Trophoblast cell (in vitro differentiated cells and primary cell): Measurements from ENCODE around the gene SFTPB.

Experiments
- DNase-seq, 2 donors: peaks; one replicate each; pipeline ENCODE4 v3.0.0-alpha.2; 2016
- H2AFZ ChIP-seq: 2 replicates; pipeline ENCODE4 v1.6.1; 2013; ENCODE audit warnings: low read length, moderate library complexity, mild to moderate bottlenecking; ENCODE audit not compliant: insufficient read depth, poor library complexity
- H2AK5ac ChIP-seq: 2 replicates; pipeline ENCODE4 v1.6.1; 2013; ENCODE audit warnings: mild to moderate bottlenecking, low read length
- H2BK120ac ChIP-seq: 2 replicates; pipeline ENCODE4 v1.6.1; 2013; ENCODE audit warnings: low read length, mild to moderate bottlenecking, moderate library complexity; ENCODE audit not compliant: insufficient read depth, poor library complexity
- H2BK12ac ChIP-seq: 2 replicates; pipeline ENCODE4 v1.6.1; 2013; ENCODE audit warnings: mild to moderate bottlenecking, low read length, moderate library complexity
- H2BK5ac ChIP-seq: 2 replicates; pipeline ENCODE4 v1.6.1; 2013; ENCODE audit warnings: low read length, low read depth, moderate library complexity, mild to moderate bottlenecking; ENCODE audit not compliant: poor library complexity
- H3K14ac ChIP-seq: 2 replicates; pipeline ENCODE4 v1.6.1; 2013; ENCODE audit warnings: mild to moderate bottlenecking, low read length
- H3K18ac ChIP-seq: 2 replicates; pipeline ENCODE4 v1.6.1; 2013; ENCODE audit warnings: mild to moderate bottlenecking, low read length
- H3K23ac ChIP-seq: 2 replicates; pipeline ENCODE4 v1.6.1; 2013; ENCODE audit warnings: low read length
- H3K27ac ChIP-seq: 2 replicates; pipeline ENCODE4 v1.5.1; 2013; ENCODE audit warnings: low read depth, mild to moderate bottlenecking, inconsistent platforms, low read length, moderate library complexity
- H3K27me3 ChIP-seq: 2 replicates; pipeline ENCODE4 v1.6.1; 2013; ENCODE audit warnings: inconsistent platforms, mild to moderate bottlenecking, low read length, moderate library complexity; ENCODE audit not compliant: insufficient read depth
- H3K36me3 ChIP-seq, 2 experiments: 1 replicate in 1 of 2; 2 replicates in 1 of 2; pipeline ENCODE4 v1.6.1; 2013; ENCODE audit warnings: low read length in 2 of 2, mild to moderate bottlenecking in 2 of 2, moderate library complexity in 1 of 2; ENCODE audit not compliant: insufficient read depth in 2 of 2, control insufficient read depth in 1 of 2
- H3K4ac ChIP-seq: 2 replicates; pipeline ENCODE4 v1.6.1; 2013; ENCODE audit warnings: low read depth, mild to moderate bottlenecking, low read length, moderate library complexity
- H3K4me1 ChIP-seq, 2 experiments: 1 replicate in 1 of 2; 2 replicates in 1 of 2; pipeline ENCODE4 v1.6.1; 2013; ENCODE audit warnings: low read length in 2 of 2, mild to moderate bottlenecking in 2 of 2, moderate library complexity in 1 of 2; ENCODE audit not compliant: insufficient read depth in 2 of 2, control insufficient read depth in 1 of 2
- H3K4me2 ChIP-seq: 2 replicates; pipeline ENCODE4 v1.6.1; 2013; ENCODE audit warnings: inconsistent platforms, mild to moderate bottlenecking, low read length, moderate library complexity
- H3K4me3 ChIP-seq: 2 replicates; pipeline ENCODE4 v1.5.1; 2013; ENCODE audit warnings: mild to moderate bottlenecking, low read depth, low read length, inconsistent platforms
- H3K79me1 ChIP-seq: one replicate; pipeline ENCODE4 v1.6.1; 2013; ENCODE audit warnings: low read length
- H3K79me2 ChIP-seq: 2 replicates; pipeline ENCODE4 v1.6.1; 2013; ENCODE audit warnings: low read length, mild to moderate bottlenecking; ENCODE audit not compliant: control insufficient read depth, insufficient read depth, poor library complexity
- H3K9ac ChIP-seq: 2 replicates; pipeline ENCODE4 v1.6.1; 2013; ENCODE audit warnings: mild to moderate bottlenecking, low read length
- H3K9me3 ChIP-seq: 2 replicates; pipeline ENCODE4 v1.6.1; 2013; ENCODE audit warnings: low read depth, mild to moderate bottlenecking, control low read depth, inconsistent platforms, low read length; ENCODE audit not compliant: insufficient read depth
- H4K12ac ChIP-seq: 2 replicates; pipeline ENCODE4 v1.6.1; 2013; ENCODE audit warnings: low read depth, mild to moderate bottlenecking, low read length, moderate library complexity
- H4K8ac ChIP-seq: 2 replicates; pipeline ENCODE4 v1.6.1; 2013; ENCODE audit warnings: low read depth, mild to moderate bottlenecking, low read length, moderate library complexity
- H4K91ac ChIP-seq: one replicate; pipeline ENCODE4 v1.6.1; 2013; ENCODE audit warnings: low read depth, mild to moderate bottlenecking, low read length, moderate library complexity
- WGBS: extraction: QIAGEN DNeasy Blood & Tissue Kit; methylation state at CpG from one replicate; pipeline ENCODE4 v1.1.7; 2013; ENCODE audit warnings: missing lambda C conversion rate; ENCODE audit not compliant: insufficient read length, insufficient coverage; ENCODE audit errors: extremely low coverage; 5-methylcytosine and 5-hydroxymethylcytosine counted together

The SFTPB gene

DNA sequence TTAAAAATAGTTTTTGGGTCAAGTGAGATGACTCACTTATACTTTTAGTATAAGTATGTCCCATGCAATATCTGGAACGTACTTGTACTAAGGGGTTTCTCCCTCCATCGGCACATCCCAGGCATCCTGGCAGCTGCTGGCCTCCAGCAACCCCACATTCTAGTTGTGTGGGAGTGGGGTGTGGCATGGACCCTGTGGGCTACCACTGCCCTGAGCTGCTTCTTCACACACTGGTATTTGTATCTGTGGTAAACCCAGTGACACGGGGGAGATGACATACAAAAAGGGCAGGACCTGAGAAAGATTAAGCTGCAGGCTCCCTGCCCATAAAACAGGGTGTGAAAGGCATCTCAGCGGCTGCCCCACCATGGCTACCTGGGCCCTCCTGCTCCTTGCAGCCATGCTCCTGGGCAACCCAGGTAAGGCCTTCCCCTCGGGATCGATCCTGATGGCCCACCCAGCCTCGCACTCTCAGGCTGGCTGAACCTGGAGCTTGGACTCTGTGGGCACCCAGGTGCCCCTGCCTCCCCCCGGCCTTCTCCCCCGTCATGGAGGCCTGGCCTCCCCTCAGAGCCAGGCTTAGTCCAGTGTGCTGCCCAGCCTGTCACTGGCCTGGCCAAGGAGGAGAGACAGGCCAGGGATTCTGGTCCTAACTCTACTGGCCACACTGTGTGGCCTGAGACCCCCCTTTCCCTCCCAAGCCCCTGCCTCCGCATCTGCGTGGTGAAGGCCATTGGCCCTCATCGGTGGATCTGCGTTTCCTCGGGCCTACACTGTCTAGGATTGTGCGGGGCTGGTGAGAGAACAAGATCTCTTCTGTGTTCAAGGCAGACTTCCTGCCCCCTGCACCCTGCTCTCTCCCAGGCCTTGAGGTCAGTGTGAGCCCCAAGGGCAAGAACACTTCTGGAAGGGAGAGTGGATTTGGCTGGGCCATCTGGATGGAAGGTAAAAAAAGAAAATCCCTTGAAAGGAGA is 26.3 kb upstream of the SFTPB start, which contains the start of gene GNLY:
GNLY (plus strand) TSS at position 307 of the 974 bp plus-strand sequence; CDS start at position 368, 61 bp downstream.
- Histone ChIP-seq H3K79me1 (no peaks in the 10 kb centered on the region), H4K12ac (no peak within 1 kb of the TSS), H3K18ac (no peak within 1 kb of the TSS), H3K4me3 (no peak within 1 kb of the TSS), H3K23ac (no peak within 1 kb of the TSS), H3K9me3 (peaks cover under 1% of the 10 kb centered on the region), H3K14ac (no peak within 1 kb of the TSS), H2AFZ (no peak within 1 kb of the TSS), H3K79me2 (no peaks in the 10 kb centered on the region), H3K4me1 (peaks cover 17 to 20% of the 10 kb centered on the region in 2 experiments), H3K36me3 (no peaks in the 10 kb centered on the region), H3K4me2 (no peak within 1 kb of the TSS), H3K27ac (no peak within 1 kb of the TSS), H2BK5ac (no peak within 1 kb of the TSS), H2AK5ac (peak within 1 kb of the TSS; percentile 10), H2BK120ac (no peak within 1 kb of the TSS), H3K4ac (no peak within 1 kb of the TSS), H4K91ac (peak within 1 kb of the TSS; percentile 21), H2BK12ac (no peak within 1 kb of the TSS), H3K27me3 (no peaks in the 10 kb centered on the region), H3K9ac (no peak within 1 kb of the TSS), H4K8ac (peak within 1 kb of the TSS; percentile 2)
- no CpG with 5 or more reads among the region's 15 CpGs for WGBS
- no peak for DNase-seq

DNA sequence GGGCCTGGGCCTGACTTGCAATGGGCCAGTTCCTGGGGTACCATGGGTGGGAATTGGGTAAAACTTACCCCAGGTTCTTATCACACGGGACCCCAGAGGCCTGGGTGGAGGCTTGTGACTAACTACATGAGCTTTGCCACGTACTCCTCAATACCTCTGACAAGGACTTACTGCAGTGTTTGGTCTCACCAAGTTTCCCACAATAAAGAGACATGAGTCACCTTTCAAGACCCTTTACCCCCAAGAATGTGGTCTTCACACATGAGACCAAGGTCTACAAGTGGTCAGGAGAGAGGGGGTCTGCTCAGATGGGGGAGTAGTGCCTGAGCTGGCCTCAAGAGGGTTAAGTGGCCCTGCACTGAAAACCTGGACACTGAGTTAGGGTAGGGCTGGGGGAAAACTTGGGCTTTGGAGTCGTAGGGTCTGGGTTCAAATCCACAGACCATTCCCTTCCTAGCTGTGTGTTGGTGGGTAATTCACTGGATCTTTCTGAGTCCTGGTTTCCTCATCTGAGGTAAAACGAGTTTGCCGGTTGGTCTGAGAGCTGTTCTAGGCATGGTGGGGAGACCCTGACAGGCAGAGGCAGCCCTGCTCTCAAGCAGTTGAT is 24.1 kb upstream of the SFTPB start:
- no peak overlapping the region for H2BK12ac ChIP-seq
- H3K79me1 ChIP-seq = no peaks in the 10 kb centered on the region
- H3K27ac ChIP-seq = no peak overlapping the region
- H2BK120ac ChIP-seq = no peak overlapping the region
- H3K23ac ChIP-seq = no peak overlapping the region
- H4K12ac ChIP-seq = no peak overlapping the region
- H3K4me2 ChIP-seq = no peak overlapping the region
- H3K14ac ChIP-seq = no peak overlapping the region
- no peak overlapping the region for H2BK5ac ChIP-seq
- no peak overlapping the region for H2AFZ ChIP-seq
- H4K8ac ChIP-seq = no peak overlapping the region
- H3K4ac ChIP-seq = no peak overlapping the region
- no CpG with 5 or more reads among the region's 5 CpGs for WGBS
- no peak overlapping the region for H3K4me3 ChIP-seq
- peaks cover 17 to 20% of the 10 kb centered on the region in 2 experiments for H3K4me1 ChIP-seq
- H3K79me2 ChIP-seq = no peaks in the 10 kb centered on the region
- no peaks in the 10 kb centered on the region for H3K36me3 ChIP-seq
- no peak overlapping the region for H2AK5ac ChIP-seq
- no peak overlapping the region for H3K9ac ChIP-seq
- H3K27me3 ChIP-seq = no peaks in the 10 kb centered on the region
- no peak for DNase-seq
- no peaks in the 10 kb centered on the region for H3K9me3 ChIP-seq
- no peak overlapping the region for H4K91ac ChIP-seq
- no peak overlapping the region for H3K18ac ChIP-seq

DNA sequence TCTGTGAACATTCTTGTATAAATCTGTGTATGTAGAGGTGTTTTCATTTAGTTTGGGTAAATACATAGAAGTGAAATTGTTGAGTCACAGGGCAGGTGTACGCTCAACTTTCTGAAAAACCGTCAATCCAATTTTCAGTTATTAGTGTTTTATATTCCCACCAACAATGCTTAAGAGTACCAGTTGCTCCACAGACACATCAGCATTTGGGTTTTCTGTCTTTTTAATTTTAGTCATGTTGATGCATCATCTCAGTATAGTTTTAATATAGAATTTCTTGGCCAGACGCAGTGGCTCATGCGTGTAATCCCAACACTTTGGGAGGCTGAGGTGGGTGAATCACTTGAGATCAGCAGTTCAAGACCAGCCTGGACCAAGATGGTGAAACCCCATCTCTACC is 22.9 kb upstream of the SFTPB start:
- DNase-seq = no peak
- no peak overlapping the region for H3K14ac ChIP-seq
- no peak overlapping the region for H2AFZ ChIP-seq
- H3K79me2 ChIP-seq = no peaks in the 10 kb centered on the region
- H2BK12ac ChIP-seq = no peak overlapping the region
- H4K8ac ChIP-seq = no peak overlapping the region
- H2BK120ac ChIP-seq = no peak overlapping the region
- no peaks in the 10 kb centered on the region for H3K27me3 ChIP-seq
- no peak overlapping the region for H4K91ac ChIP-seq
- H4K12ac ChIP-seq = no peak overlapping the region
- no peaks in the 10 kb centered on the region for H3K36me3 ChIP-seq
- H3K18ac ChIP-seq = no peak overlapping the region
- no peak overlapping the region for H3K4ac ChIP-seq
- no peak overlapping the region for H3K23ac ChIP-seq
- WGBS = no CpG with 5 or more reads among the region's 4 CpGs
- H3K79me1 ChIP-seq = no peaks in the 10 kb centered on the region
- H3K27ac ChIP-seq = no peak overlapping the region
- no peak overlapping the region for H3K9ac ChIP-seq
- H3K4me3 ChIP-seq = no peak overlapping the region
- H3K4me2 ChIP-seq = no peak overlapping the region
- no peak overlapping the region for H2AK5ac ChIP-seq
- H3K4me1 ChIP-seq = peaks cover 16 to 19% of the 10 kb centered on the region in 2 experiments
- no peak overlapping the region for H2BK5ac ChIP-seq
- H3K9me3 ChIP-seq = no peaks in the 10 kb centered on the region

DNA sequence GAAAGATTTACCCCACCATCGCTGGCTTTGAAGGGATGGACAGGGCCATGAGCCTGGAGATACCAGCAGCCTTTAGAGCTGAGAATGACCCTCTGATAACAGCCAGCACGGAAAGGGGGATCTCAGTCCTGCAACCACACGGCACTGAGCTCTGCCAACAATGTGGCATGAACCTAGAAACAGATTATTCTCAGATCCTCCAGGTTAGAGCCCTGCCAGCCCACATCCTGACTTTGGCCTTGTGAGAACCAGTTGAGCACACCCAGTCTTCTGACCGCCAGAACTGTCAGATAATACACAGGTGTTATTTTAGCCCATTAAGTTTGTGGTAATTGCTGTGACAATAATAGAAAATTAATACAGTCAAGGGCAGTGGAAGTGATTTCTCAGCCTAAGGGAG is 16.8 kb upstream of the SFTPB start:
- Histone ChIP-seq H3K4me1 (peaks cover 13 to 15% of the 10 kb centered on the region in 2 experiments), H3K18ac (no peak overlapping the region), H3K27me3 (no peaks in the 10 kb centered on the region), H3K9me3 (no peaks in the 10 kb centered on the region), H3K36me3 (no peaks in the 10 kb centered on the region), H3K9ac (no peak overlapping the region), H3K23ac (no peak overlapping the region), H3K79me2 (peaks cover 2% of the 10 kb centered on the region), H4K12ac (no peak overlapping the region), H2BK120ac (no peak overlapping the region), H2AFZ (no peak overlapping the region), H3K4me3 (no peak overlapping the region), H2BK12ac (no peak overlapping the region), H3K14ac (no peak overlapping the region), H4K8ac (no peak overlapping the region), H3K79me1 (peaks cover 4% of the 10 kb centered on the region), H3K27ac (no peak overlapping the region), H3K4me2 (peak overlapping the region; percentile 10), H2BK5ac (no peak overlapping the region), H3K4ac (no peak overlapping the region), H2AK5ac (no peak overlapping the region), H4K91ac (no peak overlapping the region)
- no peak for DNase-seq
- WGBS = no CpG with 5 or more reads among the region's 4 CpGs
